SU-DHL-6 (cell line): Measurements from ENCODE around the gene INO80E.
"Not testable (repeated sequence)": the region's sequence is repeated elsewhere in the genome, so short reads cannot be mapped to it uniquely, and the experiment has no call there.

Experiments
- EZH2phosphoT487 ChIP-seq: fragments of 200-600 bp; sonication (generic), shearing (Covaris generic); conservative IDR thresholded peaks from 2 replicates; pipeline ENCODE4 v1.6.1; 2018; ENCODE audit warnings: mild to moderate bottlenecking, antibody characterized with exemption, low read length, moderate library complexity, mixed read lengths
- TF ChIP-seq, protein P1 (sequence below): fragments of 200-600 bp; sonication (generic); IDR thresholded peaks from one replicate; pipeline ENCODE4 v1.5.1; 2017; ENCODE audit warnings: antibody characterized with exemption, mild to moderate bottlenecking, low read length, moderate library complexity; ENCODE audit not compliant: insufficient read depth, poor library complexity, severe bottlenecking

DNA sequence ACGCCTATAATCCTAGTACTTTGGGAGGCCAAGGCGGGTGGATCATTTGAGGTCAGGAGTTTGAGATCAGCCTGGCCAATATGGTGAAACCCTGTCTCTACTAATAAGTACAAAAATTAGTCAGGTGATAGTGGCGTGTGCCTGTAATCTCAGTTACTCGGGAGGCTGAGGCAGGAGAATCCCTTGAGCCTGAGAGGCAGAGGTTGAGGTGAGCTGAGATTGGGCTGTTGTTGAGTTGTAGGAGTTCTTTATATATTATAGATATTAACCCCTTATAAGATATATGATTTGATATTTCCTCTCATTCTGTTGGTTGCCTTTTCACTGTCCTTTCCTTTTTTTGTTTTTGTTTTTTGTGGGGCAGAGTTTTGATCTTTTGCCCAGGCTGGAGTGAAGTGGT lies 36.2 kb upstream of the INO80E start:
- TF ChIP-seq, protein P1, sequence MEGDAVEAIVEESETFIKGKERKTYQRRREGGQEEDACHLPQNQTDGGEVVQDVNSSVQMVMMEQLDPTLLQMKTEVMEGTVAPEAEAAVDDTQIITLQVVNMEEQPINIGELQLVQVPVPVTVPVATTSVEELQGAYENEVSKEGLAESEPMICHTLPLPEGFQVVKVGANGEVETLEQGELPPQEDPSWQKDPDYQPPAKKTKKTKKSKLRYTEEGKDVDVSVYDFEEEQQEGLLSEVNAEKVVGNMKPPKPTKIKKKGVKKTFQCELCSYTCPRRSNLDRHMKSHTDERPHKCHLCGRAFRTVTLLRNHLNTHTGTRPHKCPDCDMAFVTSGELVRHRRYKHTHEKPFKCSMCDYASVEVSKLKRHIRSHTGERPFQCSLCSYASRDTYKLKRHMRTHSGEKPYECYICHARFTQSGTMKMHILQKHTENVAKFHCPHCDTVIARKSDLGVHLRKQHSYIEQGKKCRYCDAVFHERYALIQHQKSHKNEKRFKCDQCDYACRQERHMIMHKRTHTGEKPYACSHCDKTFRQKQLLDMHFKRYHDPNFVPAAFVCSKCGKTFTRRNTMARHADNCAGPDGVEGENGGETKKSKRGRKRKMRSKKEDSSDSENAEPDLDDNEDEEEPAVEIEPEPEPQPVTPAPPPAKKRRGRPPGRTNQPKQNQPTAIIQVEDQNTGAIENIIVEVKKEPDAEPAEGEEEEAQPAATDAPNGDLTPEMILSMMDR = not testable (repeated sequence)
- TF ChIP-seq EZH2phosphoT487 = not testable (repeated sequence)
